ENCODE measurements around the gene SLC35B2. TPM values are rescaled to one million over a fixed set of nuclear protein-coding genes. Genes with fewer than 3 reads are reported as not detected.

The SLC35B2 gene
- total and polyA plus RNA-seq, 10 donors = 17.6 to 30.4 (median 24.0) TPM

DNA sequence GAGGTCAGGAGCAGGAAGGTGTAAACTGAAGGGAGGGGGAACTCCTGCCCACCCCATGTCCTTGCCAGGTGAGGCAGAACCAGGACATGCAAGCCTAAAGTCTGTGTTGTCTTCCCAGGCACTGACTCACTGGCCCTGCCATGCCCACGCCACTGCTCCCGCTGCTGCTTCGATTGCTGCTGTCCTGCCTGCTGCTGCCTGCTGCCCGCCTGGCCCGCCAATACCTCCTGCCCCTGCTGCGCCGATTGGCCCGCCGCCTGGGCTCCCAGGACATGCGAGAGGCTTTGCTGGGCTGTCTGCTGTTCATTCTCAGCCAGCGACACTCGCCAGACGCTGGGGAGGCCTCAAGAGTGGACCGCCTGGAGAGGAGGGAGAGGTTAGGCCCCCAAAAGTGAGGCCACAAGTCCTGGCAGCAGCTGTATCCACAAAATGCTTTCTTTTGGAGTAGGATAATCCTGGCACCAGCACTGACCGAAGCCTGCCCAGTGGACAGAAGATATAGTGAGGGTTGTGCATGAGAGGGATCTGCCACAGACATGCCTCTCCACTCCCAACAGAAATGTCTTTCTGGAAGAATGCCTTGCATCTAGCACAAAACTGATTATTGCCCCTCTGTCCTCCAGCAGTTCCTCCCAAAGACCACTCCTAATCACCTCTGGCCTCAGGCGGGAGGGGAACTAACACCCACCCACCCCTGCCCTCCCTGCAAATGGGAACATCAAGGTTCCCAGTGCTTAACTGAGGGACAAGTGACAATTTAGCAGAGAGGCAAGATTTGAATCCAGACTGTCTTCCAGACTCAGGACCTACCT lies 39.8 kb downstream of the SLC35B2 start:
- Histone ChIP-seq H3K4me1 (peaks cover 12 to 58% (median 49%) of the 10 kb centered on the region in 6 donors), H3K27ac (peak overlapping the region in 6 of 8 donors; percentile 61 to 87 (median 77)), H3K9me3 (no peaks in the 10 kb centered on the region), H3K36me3 (no peaks in the 10 kb centered on the region), H3K4me3 (no peak overlapping the region), H3K27me3 (replicated peaks in 1 of 7) (peaks cover 0 to 13% (median 0%) of the 10 kb centered on the region in 7 donors)
- WGBS, 5 donors = 84 to 94% (median 90%) methylated on average over 11 to 16 of the region's 16 CpGs
- TF ChIP-seq, protein P1, sequence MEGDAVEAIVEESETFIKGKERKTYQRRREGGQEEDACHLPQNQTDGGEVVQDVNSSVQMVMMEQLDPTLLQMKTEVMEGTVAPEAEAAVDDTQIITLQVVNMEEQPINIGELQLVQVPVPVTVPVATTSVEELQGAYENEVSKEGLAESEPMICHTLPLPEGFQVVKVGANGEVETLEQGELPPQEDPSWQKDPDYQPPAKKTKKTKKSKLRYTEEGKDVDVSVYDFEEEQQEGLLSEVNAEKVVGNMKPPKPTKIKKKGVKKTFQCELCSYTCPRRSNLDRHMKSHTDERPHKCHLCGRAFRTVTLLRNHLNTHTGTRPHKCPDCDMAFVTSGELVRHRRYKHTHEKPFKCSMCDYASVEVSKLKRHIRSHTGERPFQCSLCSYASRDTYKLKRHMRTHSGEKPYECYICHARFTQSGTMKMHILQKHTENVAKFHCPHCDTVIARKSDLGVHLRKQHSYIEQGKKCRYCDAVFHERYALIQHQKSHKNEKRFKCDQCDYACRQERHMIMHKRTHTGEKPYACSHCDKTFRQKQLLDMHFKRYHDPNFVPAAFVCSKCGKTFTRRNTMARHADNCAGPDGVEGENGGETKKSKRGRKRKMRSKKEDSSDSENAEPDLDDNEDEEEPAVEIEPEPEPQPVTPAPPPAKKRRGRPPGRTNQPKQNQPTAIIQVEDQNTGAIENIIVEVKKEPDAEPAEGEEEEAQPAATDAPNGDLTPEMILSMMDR (IDR thresholded peaks at IDR 0.05 in 8 of 11, conservative IDR thresholded peaks at IDR 0.05 in 3 of 11) = no peak
- TF ChIP-seq POLR2AphosphoS5 (IDR thresholded peaks at IDR 0.05) (no peak), POLR2A (IDR thresholded peaks at IDR 0.05) (no peak)
- DNase-seq = no peak
- intact Hi-C loops (cut with DNase I; ENCODE audit: low total_unique reads) = no loop called here

DNA sequence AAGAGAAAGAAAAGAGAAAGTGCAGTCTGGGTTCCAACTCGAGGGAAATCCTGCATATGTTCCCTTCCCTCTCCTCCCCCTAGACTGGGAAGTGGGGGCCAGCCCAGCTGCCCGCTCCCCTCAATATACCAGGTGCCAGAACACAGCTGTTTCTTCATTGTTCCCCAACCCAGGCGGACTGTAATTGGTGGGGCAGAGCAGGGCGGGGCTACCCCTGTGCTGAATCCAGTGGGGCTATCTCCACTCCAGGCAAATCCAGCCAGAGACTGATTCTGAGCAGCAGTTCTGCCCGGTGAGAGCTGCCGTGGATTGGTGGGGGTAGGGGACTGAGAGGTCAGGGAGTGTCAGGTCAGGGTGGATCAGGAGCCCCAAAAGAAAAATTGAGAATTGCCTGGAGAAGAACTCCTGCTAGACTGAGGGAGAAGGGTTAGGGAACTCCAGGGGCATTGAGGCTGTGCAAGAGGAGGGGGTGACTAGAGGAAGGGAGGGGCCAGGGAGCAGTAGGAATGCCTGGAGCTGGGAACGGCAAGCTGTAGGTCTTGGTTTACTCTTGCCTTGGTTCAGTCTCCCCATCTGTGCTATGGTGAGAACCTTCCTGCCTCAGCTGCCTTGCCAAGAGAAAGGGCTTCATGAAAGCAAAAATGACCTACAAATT lies 40.5 kb downstream of the SLC35B2 start, which contains the start of gene MYMX:
Gene MYMX, plus strand, starts transcription at position 250 of the 655 bp plus-strand sequence. CDS start 546 bp downstream, outside the sequence.
- 50 to 55% (median 51%) methylated on average over 7 of the region's 7 CpGs for WGBS, 5 donors
- no peak for DNase-seq

DNA sequence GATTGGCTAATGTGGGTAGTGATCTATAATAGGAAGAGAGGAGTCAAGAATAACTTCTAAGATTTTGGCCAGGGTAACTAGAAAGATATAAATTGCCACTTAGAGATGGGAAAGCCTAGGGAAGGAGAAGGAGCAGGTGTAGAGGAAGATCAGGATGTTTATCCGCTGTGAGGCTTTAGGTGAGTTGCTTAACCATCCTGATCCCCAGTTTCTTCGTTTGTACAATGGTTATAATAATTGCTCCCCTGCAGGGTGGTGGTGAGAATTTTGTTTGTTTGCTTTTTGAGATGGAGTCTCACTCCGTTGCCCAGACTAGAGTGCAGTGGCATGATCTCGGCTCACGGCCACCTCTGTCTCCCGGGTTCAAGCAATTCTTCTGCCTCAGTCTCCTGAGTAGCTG lies 43.0 kb downstream of the SLC35B2 start:
- H3K27ac ChIP-seq = no peak overlapping the region
- peaks cover 0 to 30% (median 20%) of the 10 kb centered on the region in 6 donors for H3K4me1 ChIP-seq
- no peaks in the 10 kb centered on the region for H3K36me3 ChIP-seq
- no peak for DNase-seq
- H3K4me3 ChIP-seq = no peak overlapping the region
- TF ChIP-seq POLR2A (IDR thresholded peaks at IDR 0.05) = no peak
- peaks cover 0 to 7% (median 0%) of the 10 kb centered on the region in 7 donors for H3K27me3 ChIP-seq (replicated peaks in 1 of 7)
- intact Hi-C loops (cut with DNase I; ENCODE audit: low total_unique reads) = no loop called here
- 86 to 95% (median 93%) methylated on average over 6 of the region's 6 CpGs for WGBS, 5 donors
- no peaks in the 10 kb centered on the region for H3K9me3 ChIP-seq

More for the DNA sequence above, 40.5 kb downstream of the SLC35B2 start, which contains the start of gene MYMX:
- Histone ChIP-seq H3K4me1 (peaks cover 8 to 51% (median 42%) of the 10 kb centered on the region in 6 donors), H3K36me3 (no peaks in the 10 kb centered on the region), H3K27me3 (replicated peaks in 1 of 7) (peaks cover 0 to 12% (median 0%) of the 10 kb centered on the region in 7 donors), H3K9me3 (no peaks in the 10 kb centered on the region), H3K4me3 (no peak within 1 kb of the TSS), H3K27ac (peak within 1 kb of the TSS in 5 of 8 donors; percentile 72 to 87 (median 78))
- TF ChIP-seq, protein P1 (IDR thresholded peaks at IDR 0.05 in 8 of 11, conservative IDR thresholded peaks at IDR 0.05 in 3 of 11) = no peak
- TF ChIP-seq POLR2AphosphoS5 (IDR thresholded peaks at IDR 0.05) = peak in 1 of 3 donors; percentile 9
- intact Hi-C loops (cut with DNase I; ENCODE audit: low total_unique reads) = no loop called here

DNA sequence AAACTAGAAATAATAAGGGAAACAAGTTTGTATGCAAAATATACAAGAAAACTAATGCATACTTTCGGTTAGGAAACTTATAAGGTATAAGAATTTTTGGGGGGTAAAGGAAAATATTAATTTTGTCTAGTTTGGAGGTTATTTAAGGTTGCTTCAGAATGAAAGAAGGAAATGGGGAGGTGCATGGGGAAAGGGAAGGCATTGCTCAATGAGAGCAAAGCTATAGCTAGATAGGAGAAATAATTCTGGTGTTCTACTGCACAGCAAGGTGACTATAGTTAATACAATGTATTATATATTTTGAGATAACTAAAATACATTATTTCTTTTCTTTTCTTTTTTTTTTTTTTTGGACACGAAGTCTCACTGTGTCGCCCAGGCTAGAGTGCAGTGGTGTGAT lies 46.0 kb downstream of the SLC35B2 start:
- WGBS, 5 donors = 69 to 87% (median 77%) methylated on average over 2 to 3 of the region's 3 CpGs
- H3K4me1 ChIP-seq = peaks cover 0 to 6% (median 0%) of the 10 kb centered on the region in 6 donors
- TF ChIP-seq, protein P1 (IDR thresholded peaks at IDR 0.05 in 8 of 11, conservative IDR thresholded peaks at IDR 0.05 in 3 of 11) = no peak
- no peak for TF ChIP-seq POLR2AphosphoS5 (IDR thresholded peaks at IDR 0.05)
- no peak for TF ChIP-seq POLR2A (IDR thresholded peaks at IDR 0.05)
- intact Hi-C loops (cut with DNase I; ENCODE audit: low total_unique reads) = no loop called here
- H3K27ac ChIP-seq = no peak overlapping the region
- H3K27me3 ChIP-seq (replicated peaks in 1 of 7) = no peaks in the 10 kb centered on the region
- no peaks in the 10 kb centered on the region for H3K36me3 ChIP-seq
- H3K9me3 ChIP-seq = no peaks in the 10 kb centered on the region
- no peak overlapping the region for H3K4me3 ChIP-seq
- DNase-seq = no peak

All from spleen (tissue), 11 donors.